ENCODE results near the gene SOX18. TPM values are rescaled to one million over a fixed set of nuclear protein-coding genes. Genes with fewer than 3 reads are reported as not detected.

The SOX18 gene
- total RNA-seq, 2 donors from 2014 or later: 2.3 to 2.8 TPM

DNA sequence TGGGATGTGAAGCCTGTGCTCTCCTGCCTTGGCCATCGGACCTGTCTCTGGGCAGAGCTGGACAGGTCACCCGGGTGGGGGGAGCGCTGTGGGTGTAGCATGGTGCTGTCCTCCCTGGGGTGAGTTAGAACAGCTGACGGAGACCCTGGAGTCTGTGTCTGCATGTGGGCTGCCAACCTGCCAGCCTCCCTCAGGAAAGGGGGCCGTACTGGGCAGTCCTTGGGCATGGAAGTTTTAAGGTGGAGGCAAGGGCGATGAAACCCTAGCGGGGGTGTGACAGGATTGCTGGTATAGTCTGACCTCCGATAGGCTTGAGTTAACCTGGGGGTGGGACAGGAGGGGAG is 2.4 kb downstream of the SOX18 start:
- H3K36me3 ChIP-seq (ENCODE audit: control insufficient read depth, insufficient read depth, low read length): no peaks in the 10 kb centered on the region
- H3K9me3 ChIP-seq (ENCODE audit: control insufficient read depth, low read length): no peaks in the 10 kb centered on the region
- Mint-ChIP-seq H3K27ac (no peak overlapping the region), H3K4me1 (peaks cover 12% of the 10 kb centered on the region), H3K36me3 (ENCODE audit: low read depth) (no peaks in the 10 kb centered on the region), H3K4me3 (no peak overlapping the region), H3K27me3 (ENCODE audit: insufficient read depth) (peaks cover 55% of the 10 kb centered on the region), H3K9me3 (no peaks in the 10 kb centered on the region)
- no peak overlapping the region for H3K9ac ChIP-seq (ENCODE audit: extremely low read depth, low read length, poor library complexity, severe bottlenecking)
- TF ChIP-seq, protein P1, sequence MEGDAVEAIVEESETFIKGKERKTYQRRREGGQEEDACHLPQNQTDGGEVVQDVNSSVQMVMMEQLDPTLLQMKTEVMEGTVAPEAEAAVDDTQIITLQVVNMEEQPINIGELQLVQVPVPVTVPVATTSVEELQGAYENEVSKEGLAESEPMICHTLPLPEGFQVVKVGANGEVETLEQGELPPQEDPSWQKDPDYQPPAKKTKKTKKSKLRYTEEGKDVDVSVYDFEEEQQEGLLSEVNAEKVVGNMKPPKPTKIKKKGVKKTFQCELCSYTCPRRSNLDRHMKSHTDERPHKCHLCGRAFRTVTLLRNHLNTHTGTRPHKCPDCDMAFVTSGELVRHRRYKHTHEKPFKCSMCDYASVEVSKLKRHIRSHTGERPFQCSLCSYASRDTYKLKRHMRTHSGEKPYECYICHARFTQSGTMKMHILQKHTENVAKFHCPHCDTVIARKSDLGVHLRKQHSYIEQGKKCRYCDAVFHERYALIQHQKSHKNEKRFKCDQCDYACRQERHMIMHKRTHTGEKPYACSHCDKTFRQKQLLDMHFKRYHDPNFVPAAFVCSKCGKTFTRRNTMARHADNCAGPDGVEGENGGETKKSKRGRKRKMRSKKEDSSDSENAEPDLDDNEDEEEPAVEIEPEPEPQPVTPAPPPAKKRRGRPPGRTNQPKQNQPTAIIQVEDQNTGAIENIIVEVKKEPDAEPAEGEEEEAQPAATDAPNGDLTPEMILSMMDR (conservative IDR thresholded peaks at IDR 0.05): no peak
- H3K4me3 ChIP-seq (ENCODE audit: low read length): no peak overlapping the region
- 92 to 94% methylated on average over 5 to 8 of the region's 8 CpGs for WGBS, 2 experiments (ENCODE audit: insufficient coverage in 1 of 2, insufficient read length in 1 of 2)
- peaks cover 26% of the 10 kb centered on the region for H3K27me3 ChIP-seq (ENCODE audit: control insufficient read depth, insufficient read depth, low read length, poor library complexity, severe bottlenecking)
- DNase-seq: no peak
- no peak overlapping the region for H3K27ac ChIP-seq (ENCODE audit: low read depth, low read length)
- H3K4me1 ChIP-seq (ENCODE audit: control insufficient read depth, insufficient read depth, low read length): peaks cover 14% of the 10 kb centered on the region

DNA sequence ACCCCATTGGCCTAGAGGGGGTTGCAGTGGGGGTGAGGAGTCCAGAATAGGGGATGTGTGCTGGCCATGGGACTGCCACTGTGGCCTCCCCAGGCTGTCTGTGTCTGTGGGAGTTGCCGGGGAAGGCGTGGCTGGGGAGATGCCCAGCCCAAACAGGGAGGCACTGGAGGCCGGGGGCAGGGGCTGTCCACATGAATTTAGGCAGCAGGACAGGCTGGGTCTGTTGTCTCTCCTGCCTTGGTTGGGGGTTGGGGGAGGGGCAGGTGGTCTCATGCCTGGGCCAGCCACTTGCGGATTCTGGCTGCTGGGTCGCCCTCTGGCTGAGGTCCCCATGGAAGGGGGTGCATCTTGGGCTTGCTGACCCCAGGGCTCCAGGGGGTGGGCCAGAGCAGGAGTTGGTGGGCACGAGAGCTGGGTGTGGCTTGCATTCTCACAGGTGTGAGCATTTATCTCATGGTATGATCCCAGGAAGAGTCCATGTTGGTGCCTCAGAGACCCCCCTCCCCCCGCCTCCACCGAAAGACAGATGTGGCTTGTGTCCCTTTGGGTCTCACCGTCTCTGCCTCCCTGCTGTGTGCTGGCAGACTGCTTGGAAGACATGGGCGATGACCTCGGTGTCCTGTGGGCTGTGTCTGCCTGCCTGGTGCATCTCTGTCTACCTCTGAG is 4.0 kb downstream of the SOX18 start:
- H3K27ac ChIP-seq (ENCODE audit: low read depth, low read length): no peak overlapping the region
- TF ChIP-seq, protein P1 (conservative IDR thresholded peaks at IDR 0.05): no peak
- H3K27ac Mint-ChIP-seq: no peak overlapping the region

DNA sequence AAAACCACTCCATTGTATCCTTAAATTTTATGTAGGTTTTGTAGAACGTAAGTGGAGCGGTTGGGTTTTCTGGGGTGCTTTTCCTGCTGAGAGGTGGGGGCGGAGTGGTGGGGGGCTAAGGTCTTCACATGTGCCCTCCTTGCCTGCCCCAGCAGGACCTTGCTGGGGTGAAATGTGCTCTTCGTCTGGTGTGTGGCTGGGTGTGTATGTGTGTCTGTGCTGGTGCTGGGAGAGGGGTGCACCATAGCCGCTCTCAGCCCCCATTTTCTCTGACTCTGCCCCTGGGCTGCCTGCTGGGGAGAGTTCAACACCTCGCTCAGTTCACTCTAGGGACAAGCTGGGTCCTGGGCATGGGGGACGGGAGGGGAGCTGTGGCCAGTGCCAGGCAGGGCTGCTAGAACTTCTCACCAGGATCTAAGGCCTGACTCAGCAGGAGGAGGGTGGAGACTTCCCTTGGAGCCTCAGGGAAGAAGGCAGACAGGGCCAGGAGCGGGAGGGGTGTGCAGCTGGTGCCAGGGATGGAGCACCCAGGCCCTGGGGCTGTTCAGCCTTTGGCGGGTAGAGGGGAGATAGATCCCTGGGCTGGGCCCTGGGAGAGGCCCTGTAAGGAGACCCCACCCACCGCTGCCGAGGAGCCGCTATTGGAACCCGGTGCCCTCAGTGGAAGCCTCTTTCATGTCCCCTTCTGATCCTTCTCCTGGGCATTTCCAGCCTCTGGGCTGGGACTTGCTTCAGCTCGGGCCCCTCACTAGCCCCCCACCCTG is 4.8 kb downstream of the SOX18 start:
- Mint-ChIP-seq H3K4me1 (peaks cover 12% of the 10 kb centered on the region), H3K27me3 (ENCODE audit: insufficient read depth) (peaks cover 57% of the 10 kb centered on the region), H3K27ac (no peak overlapping the region), H3K9me3 (no peaks in the 10 kb centered on the region), H3K4me3 (no peak overlapping the region), H3K36me3 (ENCODE audit: low read depth) (no peaks in the 10 kb centered on the region)
- Histone ChIP-seq H3K4me3 (ENCODE audit: low read length) (no peak overlapping the region), H3K27me3 (ENCODE audit: control insufficient read depth, insufficient read depth, low read length, poor library complexity, severe bottlenecking) (peaks cover 50% of the 10 kb centered on the region), H3K4me1 (ENCODE audit: control insufficient read depth, insufficient read depth, low read length) (peaks cover 13% of the 10 kb centered on the region), H3K9me3 (ENCODE audit: control insufficient read depth, low read length) (no peaks in the 10 kb centered on the region), H3K36me3 (ENCODE audit: control insufficient read depth, insufficient read depth, low read length) (no peaks in the 10 kb centered on the region), H3K9ac (ENCODE audit: extremely low read depth, low read length, poor library complexity, severe bottlenecking) (no peak overlapping the region), H3K27ac (ENCODE audit: low read depth, low read length) (no peak overlapping the region)
- DNase-seq: peak; percentile 62
- WGBS, 2 experiments (ENCODE audit: insufficient coverage in 1 of 2, insufficient read length in 1 of 2): 86 to 88% methylated on average over 9 to 14 of the region's 14 CpGs
- TF ChIP-seq, protein P1 (conservative IDR thresholded peaks at IDR 0.05): no peak

More for the DNA sequence above, 4.0 kb downstream of the SOX18 start:
- peaks cover 16% of the 10 kb centered on the region for H3K4me1 ChIP-seq (ENCODE audit: control insufficient read depth, insufficient read depth, low read length)
- no peak overlapping the region for H3K4me3 Mint-ChIP-seq
- peaks cover 12% of the 10 kb centered on the region for H3K4me1 Mint-ChIP-seq
- DNase-seq: peak; percentile 72
- H3K4me3 ChIP-seq (ENCODE audit: low read length): no peak overlapping the region
- no peaks in the 10 kb centered on the region for H3K9me3 ChIP-seq (ENCODE audit: control insufficient read depth, low read length)
- 74 to 85% methylated on average over 5 to 11 of the region's 11 CpGs for WGBS, 2 experiments (ENCODE audit: insufficient coverage in 1 of 2, insufficient read length in 1 of 2)
- peaks cover 41% of the 10 kb centered on the region for H3K27me3 ChIP-seq (ENCODE audit: control insufficient read depth, insufficient read depth, low read length, poor library complexity, severe bottlenecking)
- no peaks in the 10 kb centered on the region for H3K36me3 ChIP-seq (ENCODE audit: control insufficient read depth, insufficient read depth, low read length)
- no peaks in the 10 kb centered on the region for H3K36me3 Mint-ChIP-seq (ENCODE audit: low read depth)
- no peaks in the 10 kb centered on the region for H3K9me3 Mint-ChIP-seq
- no peak overlapping the region for H3K9ac ChIP-seq (ENCODE audit: extremely low read depth, low read length, poor library complexity, severe bottlenecking)
- peaks cover 54% of the 10 kb centered on the region for H3K27me3 Mint-ChIP-seq (ENCODE audit: insufficient read depth)
